ELF-1 (cell line): ENCODE data around the gene TCF4.

ENCODE experiments used
- DNase-seq: peaks from one replicate; pipeline ENCODE4 v3.0.0-alpha.2; 2016; ENCODE audit warnings: low read depth, low spot score

Gene TCF4

GRCh38 chr18:55415258-55415871, 172.6 kb downstream of the TCF4 start:
- peak; percentile 75 for DNase-seq

- DNase-seq = no peak
Observed at GRCh38 chr18:55414475-55414874, 173.5 kb downstream of the TCF4 start.

- no peak for DNase-seq
Observed at GRCh38 chr18:55413474-55413873, 174.5 kb downstream of the TCF4 start.

GRCh38 chr18:55407774-55408535, 180.0 kb downstream of the TCF4 start:
- DNase-seq = no peak

- DNase-seq = no peak
Observed at GRCh38 chr18:55407191-55407590, 180.8 kb downstream of the TCF4 start.

GRCh38 chr18:55406451-55406991, 181.5 kb downstream of the TCF4 start:
- DNase-seq = no peak

- DNase-seq = no peak
Observed at GRCh38 chr18:55405893-55406406, 182.0 kb downstream of the TCF4 start.

- DNase-seq = no peak
Observed at GRCh38 chr18:55405475-55405874, 182.5 kb downstream of the TCF4 start.

- DNase-seq = no peak
Observed at GRCh38 chr18:55404832-55405465, 183.0 kb downstream of the TCF4 start.

GRCh38 chr18:55404136-55404830, 183.7 kb downstream of the TCF4 start:
- DNase-seq = no peak

- no peak for DNase-seq
Observed at GRCh38 chr18:55403421-55403949, 184.5 kb downstream of the TCF4 start.

- DNase-seq = no peak
Observed at GRCh38 chr18:55402731-55403405, 185.1 kb downstream of the TCF4 start.

- peak; percentile 87 for DNase-seq
Observed at GRCh38 chr18:55401638-55402191, 186.3 kb downstream of the TCF4 start.

- no peak for DNase-seq
Observed at GRCh38 chr18:55400590-55401541, 187.1 kb downstream of the TCF4 start.

- DNase-seq = no peak
Observed at GRCh38 chr18:55400081-55400480, 187.9 kb downstream of the TCF4 start.

GRCh38 chr18:55398858-55399257, 189.1 kb downstream of the TCF4 start:
- DNase-seq = no peak

- no peak for DNase-seq
Observed at GRCh38 chr18:55396979-55397378, 191.0 kb downstream of the TCF4 start.

GRCh38 chr18:55396267-55396905, 191.6 kb downstream of the TCF4 start:
- DNase-seq = no peak

- DNase-seq = no peak
Observed at GRCh38 chr18:55395799-55396198, 192.2 kb downstream of the TCF4 start.
